Measurements from ENCODE around the gene KRT72.

- TF ChIP-seq CTCF (conservative IDR thresholded peaks at IDR 0.05; ENCODE audit: low read depth, low read length) (no peak), EZH2 (IDR thresholded peaks at IDR 0.05; ENCODE audit: low read length, unreplicated experiment) (no peak)
Observed at GRCh38 chr12:52645120-52645761, 44.0 kb upstream of the KRT72 start.
